Measurements from ENCODE around the gene RUNX2. TPM values are rescaled to one million over a fixed set of nuclear protein-coding genes. Genes with fewer than 3 reads are reported as not detected.

The RUNX2 gene
- total and polyA plus RNA-seq, 2 of the 8 experiments (the other 6 are each of a cell fraction or from before 2014, with no cell fraction given), result 0.26 to 1.2 TPM

GRCh38 chr6:45480752-45481415, 152.8 kb downstream of the RUNX2 start:
- no peak overlapping the region for H2BK120ac ChIP-seq (replicated peaks; ENCODE audit: low read depth, low read length)
- no peaks in the 10 kb centered on the region for H3K4me1 ChIP-seq (replicated peaks in 1 of 4; ENCODE audit: control insufficient read depth in 3 of 4, insufficient read depth in 4 of 4, low read length in 3 of 4)
- no peak overlapping the region for H2BK20ac ChIP-seq (ENCODE audit: low read length)
- H2AFZ ChIP-seq (ENCODE audit: low read length), result no peak overlapping the region
- 78% methylated on average over 7 of the region's 7 CpGs; no CpG with 5 or more reads in 1 of the 2 experiments for WGBS, 2 experiments (ENCODE audit: extremely low coverage in 1 of 2, insufficient coverage in 1 of 2, insufficient read length in 1 of 2, insufficient replicate concordance in 2 of 2, low coverage in 1 of 2, low lambda C conversion rate in 2 of 2, missing lambda C conversion rate in 1 of 2)
- H4K8ac ChIP-seq (ENCODE audit: extremely low read depth, insufficient read depth, low read length), result no peak overlapping the region
- H3K23ac ChIP-seq (ENCODE audit: insufficient read length), result no peak overlapping the region
- H3K79me1 ChIP-seq (ENCODE audit: low read depth, low read length), result no peaks in the 10 kb centered on the region
- no peaks in the 10 kb centered on the region for H3K27me3 ChIP-seq (replicated peaks in 1 of 4; ENCODE audit: control insufficient read depth in 3 of 4, extremely low read depth in 1 of 4, insufficient read depth in 3 of 4, low read length in 3 of 4)
- H3K4me3 ChIP-seq (ENCODE audit: extremely low read depth in 1 of 4, insufficient read depth in 2 of 4, low read depth in 3 of 4, low read length in 4 of 4), result no peak overlapping the region
- no peak overlapping the region for H3K56ac ChIP-seq (replicated peaks; ENCODE audit: insufficient read length, low read depth, low read length)
- H2BK5ac ChIP-seq (ENCODE audit: low read depth, low read length), result no peak overlapping the region
- no peak overlapping the region for H2BK15ac ChIP-seq (ENCODE audit: low read length)
- POLR2A ChIA-PET (ENCODE audit: partially characterized antibody), result no interaction called here
- H3K4me2 ChIP-seq (ENCODE audit: insufficient read depth in 1 of 2, low read depth in 2 of 2, low read length in 2 of 2), result no peak overlapping the region
- no peak overlapping the region for H3K4ac ChIP-seq (replicated peaks; ENCODE audit: insufficient read length, low read depth, low read length)
- H3K23me2 ChIP-seq (ENCODE audit: low read depth, low read length), result no peaks in the 10 kb centered on the region
- no peak overlapping the region for H3K27ac ChIP-seq (ENCODE audit: low read depth, low read length)
- CTCF ChIA-PET (ENCODE audit: partially characterized antibody), result interaction anchor here (0.6 to 1.0 kb wide), 2 partner anchors 46 to 361 kb away, joined by 3 read pairs; no protein-coding TSS in a partner anchor
- no peak overlapping the region for H3K18ac ChIP-seq (ENCODE audit: extremely low read depth, low read length)
- no peak overlapping the region for H4K91ac ChIP-seq (replicated peaks; ENCODE audit: insufficient read length, low read length)
- no peaks in the 10 kb centered on the region for H4K20me1 ChIP-seq (replicated peaks in 1 of 2; ENCODE audit: control insufficient read depth in 1 of 2, insufficient read depth in 2 of 2, low read length in 2 of 2)
- no peak overlapping the region for H4K5ac ChIP-seq (ENCODE audit: insufficient read length, low read depth, low read length)
- H3K9me3 ChIP-seq (ENCODE audit: insufficient read depth in 2 of 2, low read depth in 1 of 2, low read length in 1 of 2), result 0 out of 4 replicates have a peak, but pooled peaks cover 0 to 3% of the 10 kb centered on the region in 2 experiments
- no peak for DNase-seq (ENCODE audit: low read depth in 1 of 2, low spot score in 2 of 2)
- H3K36me3 ChIP-seq (ENCODE audit: control insufficient read depth in 2 of 4, insufficient read depth in 4 of 4, low read length in 3 of 4), result no peaks in the 10 kb centered on the region
- H2BK12ac ChIP-seq (ENCODE audit: low read depth, low read length), result no peak overlapping the region
- no peaks in the 10 kb centered on the region for H3K79me2 ChIP-seq (ENCODE audit: control insufficient read depth in 1 of 2, insufficient read depth in 2 of 2, low read length in 2 of 2)
- H3K14ac ChIP-seq (ENCODE audit: insufficient read length), result no peak overlapping the region
- no peak overlapping the region for H3K9ac ChIP-seq (replicated peaks in 1 of 4; ENCODE audit: extremely low read depth in 1 of 4, low read depth in 3 of 4, low read length in 3 of 4)
- FAIRE-seq, result no peak
- no peak overlapping the region for H2AK5ac ChIP-seq (ENCODE audit: low read depth, low read length)
- TF ChIP-seq KDM4A (IDR thresholded peaks at IDR 0.05; ENCODE audit: low read depth, low read length, severe bottlenecking) (no peak), SP4 (IDR thresholded peaks at IDR 0.05; ENCODE audit: low read length) (no peak), RNF2 (IDR thresholded peaks at IDR 0.05; ENCODE audit: borderline replicate concordance, low read depth, low read length, missing control alignments, poor library complexity, severe bottlenecking) (no peak), CBX8 (IDR thresholded peaks at IDR 0.05; ENCODE audit: borderline replicate concordance, low read depth, low read length) (no peak)

Data from H1 (cell line).